Mesendoderm (in vitro differentiated cells): Measurements from ENCODE around the gene DLG3.

Source experiments
- DNase-seq: peaks from one replicate; pipeline ENCODE4 v3.0.0; 2013
- H2AK5ac ChIP-seq: 2 replicates; pipeline ENCODE4 v1.6.1; 2013; ENCODE audit warnings: low read length, inconsistent platforms
- H2BK120ac ChIP-seq: 2 replicates; pipeline ENCODE4 v1.6.1; 2013; ENCODE audit warnings: low read depth, mild to moderate bottlenecking, low read length, moderate library complexity, mixed read lengths
- H2BK15ac ChIP-seq: replicated peaks from 2 replicates; pipeline ENCODE4 v1.6.1; 2013; ENCODE audit warnings: low read depth, mild to moderate bottlenecking, moderate library complexity
- H2BK5ac ChIP-seq: 2 replicates; pipeline ENCODE4 v1.6.1; 2013; ENCODE audit warnings: low read length, inconsistent platforms
- H3K18ac ChIP-seq: 2 replicates; pipeline ENCODE4 v1.6.1; 2013; ENCODE audit warnings: mild to moderate bottlenecking, low read length, mixed read lengths
- H3K23ac ChIP-seq: one replicate; pipeline ENCODE4 v1.6.1; 2013; ENCODE audit warnings: low read length
- H3K27ac ChIP-seq: 2 replicates; pipeline ENCODE4 v1.5.1; 2013; ENCODE audit warnings: low read depth, mild to moderate bottlenecking, inconsistent platforms, low read length, moderate library complexity
- H3K27me3 ChIP-seq: 2 replicates; pipeline ENCODE4 v1.6.1; 2013; ENCODE audit warnings: low read length, control low read depth, mild to moderate bottlenecking, inconsistent platforms; ENCODE audit not compliant: insufficient read depth, poor library complexity
- H3K36me3 ChIP-seq: 2 replicates; pipeline ENCODE4 v1.6.1; 2013; ENCODE audit warnings: low read length, inconsistent platforms; ENCODE audit not compliant: control insufficient read depth, insufficient read depth
- H3K4ac ChIP-seq: one replicate; pipeline ENCODE4 v1.6.1; 2013; ENCODE audit warnings: low read depth, mild to moderate bottlenecking, low read length, moderate library complexity
- H3K4me1 ChIP-seq: 2 replicates; pipeline ENCODE4 v1.6.1; 2013; ENCODE audit warnings: low read depth, low read length, inconsistent platforms; ENCODE audit not compliant: control insufficient read depth
- H3K4me2 ChIP-seq: 2 replicates; pipeline ENCODE4 v1.6.1; 2013; ENCODE audit warnings: low read length
- H3K4me3 ChIP-seq: 2 replicates; pipeline ENCODE4 v1.5.1; 2013; ENCODE audit warnings: mild to moderate bottlenecking, low read length
- H3K56ac ChIP-seq: one replicate; pipeline ENCODE4 v1.6.1; 2013; ENCODE audit warnings: low read length
- H3K79me1 ChIP-seq: 2 replicates; pipeline ENCODE4 v1.6.1; 2013; ENCODE audit warnings: low read length, inconsistent platforms
- H3K79me2 ChIP-seq: 2 replicates; pipeline ENCODE4 v1.6.1; 2013; ENCODE audit warnings: mild to moderate bottlenecking, low read length; ENCODE audit not compliant: control insufficient read depth, insufficient read depth
- H3K9ac ChIP-seq: 2 replicates; pipeline ENCODE4 v1.6.1; 2013; ENCODE audit warnings: low read length, inconsistent platforms
- H4K5ac ChIP-seq: one replicate; pipeline ENCODE4 v1.6.1; 2013; ENCODE audit warnings: low read length
- H4K8ac ChIP-seq: one replicate; pipeline ENCODE4 v1.6.1; 2013; ENCODE audit warnings: low read depth, mild to moderate bottlenecking, control low read depth, low read length, moderate library complexity
- WGBS: extraction: QIAGEN DNeasy Blood & Tissue Kit; methylation state at CpG from one replicate; pipeline ENCODE4 v1.1.7; 2013; ENCODE audit warnings: low lambda C conversion rate, missing lambda C conversion rate; ENCODE audit not compliant: insufficient coverage; ENCODE audit errors: extremely low coverage; 5-methylcytosine and 5-hydroxymethylcytosine counted together

The DLG3 gene

GRCh38 chrX:70476166-70476933 lies 31.7 kb downstream of the DLG3 start:
- Histone ChIP-seq H3K27ac (no peak overlapping the region), H3K79me2 (peaks cover 2% of the 10 kb centered on the region), H3K9ac (no peak overlapping the region), H3K56ac (no peak overlapping the region), H2BK120ac (no peak overlapping the region), H3K36me3 (no peaks in the 10 kb centered on the region), H4K8ac (no peak overlapping the region), H3K79me1 (no peaks in the 10 kb centered on the region), H3K23ac (no peak overlapping the region), H3K4me1 (no peaks in the 10 kb centered on the region), H3K4me3 (no peak overlapping the region), H3K4me2 (no peak overlapping the region), H2BK5ac (no peak overlapping the region), H3K18ac (no peak overlapping the region), H4K5ac (no peak overlapping the region), H2AK5ac (no peak overlapping the region), H3K4ac (no peak overlapping the region), H3K27me3 (no peaks in the 10 kb centered on the region), H2BK15ac (no peak overlapping the region)
- WGBS: no CpG with 5 or more reads among the region's 5 CpGs
- peak; percentile 8 for DNase-seq

GRCh38 chrX:70476934-70477733 lies 32.5 kb downstream of the DLG3 start:
- H3K27ac ChIP-seq: no peak overlapping the region
- WGBS: no CpG with 5 or more reads among the region's 13 CpGs
- H3K4me1 ChIP-seq: no peaks in the 10 kb centered on the region
- H4K8ac ChIP-seq: no peak overlapping the region
- H2AK5ac ChIP-seq: no peak overlapping the region
- H2BK120ac ChIP-seq: no peak overlapping the region
- H3K56ac ChIP-seq: no peak overlapping the region
- no peak overlapping the region for H2BK15ac ChIP-seq
- H3K27me3 ChIP-seq: no peaks in the 10 kb centered on the region
- H3K36me3 ChIP-seq: no peaks in the 10 kb centered on the region
- H3K4ac ChIP-seq: no peak overlapping the region
- H3K23ac ChIP-seq: no peak overlapping the region
- peaks cover 2% of the 10 kb centered on the region for H3K79me2 ChIP-seq
- no peak overlapping the region for H4K5ac ChIP-seq
- H3K18ac ChIP-seq: no peak overlapping the region
- DNase-seq: peak; percentile 59
- no peak overlapping the region for H3K9ac ChIP-seq
- no peaks in the 10 kb centered on the region for H3K79me1 ChIP-seq
- no peak overlapping the region for H3K4me3 ChIP-seq
- no peak overlapping the region for H3K4me2 ChIP-seq
- H2BK5ac ChIP-seq: no peak overlapping the region

GRCh38 chrX:70477734-70478075 lies 33.1 kb downstream of the DLG3 start:
- H2BK120ac ChIP-seq: no peak overlapping the region
- no peak overlapping the region for H3K56ac ChIP-seq
- H2BK15ac ChIP-seq: no peak overlapping the region
- H3K4ac ChIP-seq: no peak overlapping the region
- no peak for DNase-seq
- H3K4me3 ChIP-seq: no peak overlapping the region
- H3K36me3 ChIP-seq: no peaks in the 10 kb centered on the region
- H3K27me3 ChIP-seq: no peaks in the 10 kb centered on the region
- no peak overlapping the region for H3K9ac ChIP-seq
- WGBS: no CpG with 5 or more reads among the region's 4 CpGs
- H2BK5ac ChIP-seq: no peak overlapping the region
- no peak overlapping the region for H4K5ac ChIP-seq
- H3K4me1 ChIP-seq: no peaks in the 10 kb centered on the region
- H3K23ac ChIP-seq: no peak overlapping the region
- H2AK5ac ChIP-seq: no peak overlapping the region
- H3K79me2 ChIP-seq: peaks cover 2% of the 10 kb centered on the region
- H3K79me1 ChIP-seq: no peaks in the 10 kb centered on the region
- H3K4me2 ChIP-seq: no peak overlapping the region
- H4K8ac ChIP-seq: no peak overlapping the region
- no peak overlapping the region for H3K27ac ChIP-seq
- no peak overlapping the region for H3K18ac ChIP-seq

GRCh38 chrX:70478526-70479245 lies 34.1 kb downstream of the DLG3 start:
- no peaks in the 10 kb centered on the region for H3K36me3 ChIP-seq
- no peaks in the 10 kb centered on the region for H3K4me1 ChIP-seq
- H3K18ac ChIP-seq: no peak overlapping the region
- H2BK120ac ChIP-seq: no peak overlapping the region
- no peak overlapping the region for H3K23ac ChIP-seq
- no peak overlapping the region for H3K27ac ChIP-seq
- no peak overlapping the region for H3K4me3 ChIP-seq
- H3K56ac ChIP-seq: no peak overlapping the region
- no peak overlapping the region for H2AK5ac ChIP-seq
- H4K8ac ChIP-seq: no peak overlapping the region
- no peak overlapping the region for H3K4me2 ChIP-seq
- H3K9ac ChIP-seq: no peak overlapping the region
- no peaks in the 10 kb centered on the region for H3K27me3 ChIP-seq
- H2BK15ac ChIP-seq: no peak overlapping the region
- H3K4ac ChIP-seq: no peak overlapping the region
- H3K79me1 ChIP-seq: no peaks in the 10 kb centered on the region
- peaks cover 2% of the 10 kb centered on the region for H3K79me2 ChIP-seq
- no CpG with 5 or more reads among the region's 10 CpGs for WGBS
- H4K5ac ChIP-seq: no peak overlapping the region
- DNase-seq: peak; percentile 10
- no peak overlapping the region for H2BK5ac ChIP-seq

GRCh38 chrX:70479247-70479921 lies 34.7 kb downstream of the DLG3 start:
- no CpG with 5 or more reads among the region's 4 CpGs for WGBS
- no peak overlapping the region for H4K5ac ChIP-seq
- H3K4me2 ChIP-seq: no peak overlapping the region
- no peak overlapping the region for H4K8ac ChIP-seq
- H2BK15ac ChIP-seq: no peak overlapping the region
- H3K79me2 ChIP-seq: peaks cover 2% of the 10 kb centered on the region
- H3K9ac ChIP-seq: no peak overlapping the region
- H3K79me1 ChIP-seq: no peaks in the 10 kb centered on the region
- H2AK5ac ChIP-seq: no peak overlapping the region
- DNase-seq: no peak
- no peaks in the 10 kb centered on the region for H3K27me3 ChIP-seq
- H3K56ac ChIP-seq: no peak overlapping the region
- no peak overlapping the region for H2BK120ac ChIP-seq
- no peak overlapping the region for H2BK5ac ChIP-seq
- no peak overlapping the region for H3K18ac ChIP-seq
- no peak overlapping the region for H3K4me3 ChIP-seq
- H3K4ac ChIP-seq: no peak overlapping the region
- H3K23ac ChIP-seq: no peak overlapping the region
- no peaks in the 10 kb centered on the region for H3K4me1 ChIP-seq
- no peaks in the 10 kb centered on the region for H3K36me3 ChIP-seq
- H3K27ac ChIP-seq: no peak overlapping the region
